ENCODE results near the gene HSPA8.
"Not testable (repeated sequence)": the region's sequence is repeated elsewhere in the genome, so short reads cannot be mapped to it uniquely, and the experiment has no call there.

The HSPA8 gene

GRCh38 chr11:123100379-123101085 is 38.6 kb upstream of the HSPA8 start:
- no peak overlapping the region for H3K4me3 ChIP-seq (ENCODE audit: low read depth, low read length)
- no peak for TF ChIP-seq CTCF (IDR thresholded peaks at IDR 0.05; ENCODE audit: low read depth, low read length, missing control alignments)
- no peak for DNase-seq (ENCODE audit: low read depth)

- no peak for TF ChIP-seq CTCF (IDR thresholded peaks at IDR 0.05; ENCODE audit: low read depth, low read length, missing control alignments)
- no peak for DNase-seq (ENCODE audit: low read depth)
- H3K4me3 ChIP-seq (ENCODE audit: low read depth, low read length): no peak overlapping the region
These were observed 37.1 kb upstream of the HSPA8 start for GRCh38 chr11:123098990-123099389.

GRCh38 chr11:123093739-123094138 is 31.8 kb upstream of the HSPA8 start:
- no peak for TF ChIP-seq CTCF (IDR thresholded peaks at IDR 0.05; ENCODE audit: low read depth, low read length, missing control alignments)
- no peak for DNase-seq (ENCODE audit: low read depth)
- no peak overlapping the region for H3K4me3 ChIP-seq (ENCODE audit: low read depth, low read length)

GRCh38 chr11:123091506-123091905 is 29.6 kb upstream of the HSPA8 start:
- no peak overlapping the region for H3K4me3 ChIP-seq (ENCODE audit: low read depth, low read length)

GRCh38 chr11:123090168-123090567 is 28.2 kb upstream of the HSPA8 start:
- not testable (repeated sequence) for DNase-seq (ENCODE audit: low read depth); H3K4me3 ChIP-seq (ENCODE audit: low read depth, low read length)

More at GRCh38 chr11:123091506-123091905, 29.6 kb upstream of the HSPA8 start:
- no peak for DNase-seq (ENCODE audit: low read depth)
- TF ChIP-seq CTCF (IDR thresholded peaks at IDR 0.05; ENCODE audit: low read depth, low read length, missing control alignments): no peak

- not testable (repeated sequence) for DNase-seq (ENCODE audit: low read depth); H3K4me3 ChIP-seq (ENCODE audit: low read depth, low read length)
These were observed 27.0 kb upstream of the HSPA8 start for GRCh38 chr11:123088896-123089295.

- H3K4me3 ChIP-seq (ENCODE audit: low read depth, low read length); DNase-seq (ENCODE audit: low read depth): not testable (repeated sequence)
These were observed 25.7 kb upstream of the HSPA8 start for GRCh38 chr11:123087657-123088056.

- no peak for TF ChIP-seq CTCF (IDR thresholded peaks at IDR 0.05; ENCODE audit: low read depth, low read length, missing control alignments)
- DNase-seq (ENCODE audit: low read depth): no peak
- no peak overlapping the region for H3K4me3 ChIP-seq (ENCODE audit: low read depth, low read length)
These were observed 24.4 kb upstream of the HSPA8 start for GRCh38 chr11:123086305-123086704.

Measured in GM12864 (cell line).